Stomach (tissue), 9 donors: ENCODE data around the gene BAZ1A. TPM values are rescaled to one million over a fixed set of nuclear protein-coding genes. Genes with fewer than 3 reads are reported as not detected.

Experiments used
- DNase-seq, 2 donors: peaks; one replicate each; pipeline versions ENCODE4 v3.0.0 to v3.0.0-alpha.2; 2013 to 2019
- H3K27ac ChIP-seq, 5 donors: fragments of 200-600 bp in 4 of 5; sonication (generic) in 4 of 5; one replicate each; pipeline ENCODE4 v1.5.1; 2013 to 2019; ENCODE audit warnings: mild to moderate bottlenecking in 1 of 5, moderate library complexity in 1 of 5
- H3K27me3 ChIP-seq, 3 donors: fragments of 200-600 bp; sonication (generic); one replicate each; pipeline ENCODE4 v1.5.1; 2017 to 2019; ENCODE audit warnings: mixed run types in 1 of 3
- H3K36me3 ChIP-seq, 4 donors: fragments of 200-600 bp; sonication (generic); 1 replicate in 3 of 4; 2 replicates in 1 of 4; pipeline ENCODE4 v1.5.1; 2016 to 2019
- H3K4me1 ChIP-seq, 4 donors: fragments of 200-600 bp; sonication (generic); one replicate each; pipeline ENCODE4 v1.5.1; 2016 to 2019
- H3K4me3 ChIP-seq, 4 donors: fragments of 200-600 bp; sonication (generic) in 3 of 4; one replicate each; pipeline ENCODE4 v1.5.1; 2016 to 2019; ENCODE audit warnings: mild to moderate bottlenecking in 1 of 4
- H3K9me3 ChIP-seq, 4 donors: fragments of 200-600 bp; sonication (generic); one replicate each; pipeline ENCODE4 v1.5.1; 2016 to 2019
- EP300 ChIP-seq: sonication (generic); formaldehyde crosslinking; IDR thresholded peaks from one replicate; pipeline ENCODE4 v1.6.1; 2017; ENCODE audit warnings: antibody characterized with exemption
- POLR2A ChIP-seq, 4 donors: fragments of 450-650 bp; IDR thresholded peaks; one replicate each; pipeline ENCODE4 v1.6.1; 2016; ENCODE audit warnings: antibody characterized with exemption in 4 of 4, control low read depth in 2 of 4, mild to moderate bottlenecking in 1 of 4, moderate library complexity in 1 of 4
- POLR2AphosphoS5 ChIP-seq, 3 donors: sonication (generic); formaldehyde crosslinking; IDR thresholded peaks; one replicate each; pipeline ENCODE4 v1.6.1; 2016; ENCODE audit warnings: antibody characterized with exemption in 3 of 3
- WGBS, 5 donors: extraction: QIAGEN DNeasy Blood & Tissue Kit in 3 of 5; methylation state at CpG; one replicate each; pipeline versions ENCODE4 v1.1.5 to v1.1.7; 2013 to 2018; 5-methylcytosine and 5-hydroxymethylcytosine counted together
- intact Hi-C: fragments of 100-400 bp; cut with DNase I; formaldehyde crosslinking; loops from one replicate; pipeline ENCODE4 v1.15.1; 2023; ENCODE audit warnings: low total_unique reads
- polyA plus RNA-seq, 3 donors: library from polyadenylated mRNA; stranded (reverse); fragments of 200-250 nt; gene quantifications; one replicate each; pipeline ENCODE4 v1.2.3, GENCODE V29; 2013
- total RNA-seq, 5 donors: library from RNA; depleted of rRNA; stranded (reverse); fragments of >200 nt; gene quantifications; one replicate each; pipeline versions ENCODE4 v1.1.0 to v1.2.3, GENCODE V29; 2014 to 2016
- TF ChIP-seq, protein P1 (sequence below), 7 experiments: fragments of 450-650 bp in 4 of 7; fragments of 200-600 bp in 3 of 7; sonication (generic) in 3 of 7; IDR thresholded peaks; one replicate each; pipeline ENCODE4 v1.5.1; 2016 to 2019; ENCODE audit warnings: antibody characterized with exemption in 7 of 7, control low read depth in 2 of 7, mild to moderate bottlenecking in 1 of 7
- donor health status: healthy with polysubstance abuse.
- donor health status: Bipolar disorder and iron deficiency.
- donor health status: healthy.

BAZ1A gene
- total and polyA plus RNA-seq, 8 donors = 13.3 to 110 (median 31.6) TPM

DNA sequence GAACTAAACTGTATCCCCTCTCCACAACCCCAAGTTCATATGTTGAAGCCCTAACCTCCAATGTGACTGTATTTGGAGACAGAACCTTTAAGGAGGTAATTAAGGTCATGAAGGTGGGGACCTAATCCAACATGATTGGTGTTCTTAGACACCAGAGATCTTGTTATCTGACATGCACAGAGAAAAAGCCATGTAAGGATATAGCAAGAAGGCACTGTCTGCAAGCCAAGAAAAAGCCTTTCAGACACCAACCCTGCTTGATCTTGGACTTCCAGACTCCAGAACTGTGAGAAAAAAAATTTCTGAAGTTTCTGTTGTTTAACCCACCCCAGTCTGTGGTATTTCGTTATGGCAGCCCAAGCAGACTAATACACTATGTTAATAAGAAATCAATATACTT, 98.5 kb downstream of the BAZ1A start:
- H3K4me1 ChIP-seq = no peaks in the 10 kb centered on the region
- H3K9me3 ChIP-seq = no peaks in the 10 kb centered on the region
- H3K36me3 ChIP-seq = peaks cover 4 to 94% (median 84%) of the 10 kb centered on the region in 4 donors
- H3K27ac ChIP-seq = no peak overlapping the region
- H3K27me3 ChIP-seq = no peaks in the 10 kb centered on the region
- H3K4me3 ChIP-seq = no peak overlapping the region
- intact Hi-C loops = no loop called here
- TF ChIP-seq POLR2A (IDR thresholded peaks at IDR 0.05) (no peak), EP300 (no peak), POLR2AphosphoS5 (IDR thresholded peaks at IDR 0.05) (no peak)
- TF ChIP-seq, protein P1, sequence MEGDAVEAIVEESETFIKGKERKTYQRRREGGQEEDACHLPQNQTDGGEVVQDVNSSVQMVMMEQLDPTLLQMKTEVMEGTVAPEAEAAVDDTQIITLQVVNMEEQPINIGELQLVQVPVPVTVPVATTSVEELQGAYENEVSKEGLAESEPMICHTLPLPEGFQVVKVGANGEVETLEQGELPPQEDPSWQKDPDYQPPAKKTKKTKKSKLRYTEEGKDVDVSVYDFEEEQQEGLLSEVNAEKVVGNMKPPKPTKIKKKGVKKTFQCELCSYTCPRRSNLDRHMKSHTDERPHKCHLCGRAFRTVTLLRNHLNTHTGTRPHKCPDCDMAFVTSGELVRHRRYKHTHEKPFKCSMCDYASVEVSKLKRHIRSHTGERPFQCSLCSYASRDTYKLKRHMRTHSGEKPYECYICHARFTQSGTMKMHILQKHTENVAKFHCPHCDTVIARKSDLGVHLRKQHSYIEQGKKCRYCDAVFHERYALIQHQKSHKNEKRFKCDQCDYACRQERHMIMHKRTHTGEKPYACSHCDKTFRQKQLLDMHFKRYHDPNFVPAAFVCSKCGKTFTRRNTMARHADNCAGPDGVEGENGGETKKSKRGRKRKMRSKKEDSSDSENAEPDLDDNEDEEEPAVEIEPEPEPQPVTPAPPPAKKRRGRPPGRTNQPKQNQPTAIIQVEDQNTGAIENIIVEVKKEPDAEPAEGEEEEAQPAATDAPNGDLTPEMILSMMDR (IDR thresholded peaks at IDR 0.05) = no peak
- 91 to 97% (median 94%) methylated on average over 1 of the region's 1 CpG for WGBS, 5 donors
- DNase-seq = no peak

DNA sequence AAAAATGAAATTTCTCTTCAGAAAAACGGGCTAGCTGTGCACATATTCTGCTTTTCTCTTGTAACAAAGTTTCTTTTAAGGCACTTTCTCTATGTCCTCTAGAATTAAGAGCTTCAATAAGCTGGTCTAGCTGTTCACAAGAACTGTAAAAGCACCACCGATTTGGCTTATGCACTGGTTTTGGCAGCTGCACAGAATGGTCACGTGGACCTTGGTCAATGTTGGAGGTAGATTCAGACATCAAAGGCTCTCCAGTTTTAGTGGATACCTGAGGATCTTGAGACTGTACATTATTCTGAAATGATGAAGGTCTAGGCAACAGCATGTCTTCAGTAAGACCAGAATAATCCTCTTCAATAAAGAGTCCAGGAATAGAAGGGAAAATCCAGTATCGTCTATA, 99.2 kb downstream of the BAZ1A start:
- peaks cover 4 to 94% (median 84%) of the 10 kb centered on the region in 4 donors for H3K36me3 ChIP-seq
- DNase-seq = no peak
- intact Hi-C loops = no loop called here
- H3K27me3 ChIP-seq = no peaks in the 10 kb centered on the region
- TF ChIP-seq POLR2AphosphoS5 (IDR thresholded peaks at IDR 0.05) (no peak), POLR2A (IDR thresholded peaks at IDR 0.05) (no peak), EP300 (no peak)
- TF ChIP-seq, protein P1 (IDR thresholded peaks at IDR 0.05) = no peak
- WGBS, 5 donors = 94 to 97% (median 95%) methylated on average over 4 of the region's 4 CpGs
- H3K4me3 ChIP-seq = no peak overlapping the region
- no peak overlapping the region for H3K27ac ChIP-seq
- H3K4me1 ChIP-seq = no peaks in the 10 kb centered on the region
- H3K9me3 ChIP-seq = no peaks in the 10 kb centered on the region

- no peaks in the 10 kb centered on the region for H3K4me1 ChIP-seq
- intact Hi-C loops = no loop called here
- no peak overlapping the region for H3K27ac ChIP-seq
- H3K36me3 ChIP-seq = peaks cover 4 to 95% (median 85%) of the 10 kb centered on the region in 4 donors
- no peaks in the 10 kb centered on the region for H3K27me3 ChIP-seq
- TF ChIP-seq POLR2AphosphoS5 (IDR thresholded peaks at IDR 0.05) (no peak), POLR2A (IDR thresholded peaks at IDR 0.05) (no peak), EP300 (no peak)
- TF ChIP-seq, protein P1 (IDR thresholded peaks at IDR 0.05) = no peak
- H3K4me3 ChIP-seq = no peak overlapping the region
- no peaks in the 10 kb centered on the region for H3K9me3 ChIP-seq
- no peak for DNase-seq
- 91 to 98% (median 94%) methylated on average over 2 of the region's 2 CpGs for WGBS, 5 donors
Measured at GRCh38 chr14:34775342-34775741, 99.8 kb downstream of the BAZ1A start.

DNA sequence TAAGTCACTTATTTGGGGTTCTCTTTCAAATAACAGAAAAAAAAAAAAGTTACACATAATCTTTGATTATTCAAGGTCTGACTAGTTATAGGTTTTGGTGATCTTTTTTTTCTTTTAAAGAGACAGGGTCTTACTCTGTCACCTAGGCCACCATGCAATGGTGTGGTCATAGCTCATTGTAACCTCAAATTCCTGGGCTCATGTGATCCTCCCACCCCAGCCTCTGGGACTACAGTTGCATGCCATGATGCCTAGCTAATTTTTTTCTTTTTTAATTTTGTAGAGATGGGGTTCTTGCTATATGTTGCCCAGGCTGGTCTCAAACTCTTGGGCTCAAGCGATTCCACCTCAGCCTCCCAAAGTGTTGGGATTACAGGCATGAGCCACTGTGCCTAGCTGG, 104.3 kb downstream of the BAZ1A start:
- Histone ChIP-seq H3K36me3 (peaks cover 4 to 72% (median 60%) of the 10 kb centered on the region in 4 donors), H3K27ac (no peak overlapping the region), H3K9me3 (no peaks in the 10 kb centered on the region), H3K4me1 (no peaks in the 10 kb centered on the region), H3K4me3 (no peak overlapping the region), H3K27me3 (no peaks in the 10 kb centered on the region)
- TF ChIP-seq EP300 (no peak), POLR2A (IDR thresholded peaks at IDR 0.05) (no peak), POLR2AphosphoS5 (IDR thresholded peaks at IDR 0.05) (no peak)
- TF ChIP-seq, protein P1 (IDR thresholded peaks at IDR 0.05) = no peak
- WGBS, 5 donors = 97 to 100% (median 100%) methylated on average over 1 of the region's 1 CpG
- intact Hi-C loops = no loop called here
- DNase-seq = no peak
